SK-N-MC (cell line): ENCODE measurements around the gene HS3ST4.

Experiments
- EZH2 ChIP-seq: fragments of 200-600 bp; sonication (generic); IDR thresholded peaks from one replicate; pipeline ENCODE4 v1.6.1; 2017; ENCODE audit warnings: antibody characterized with exemption
- FOXP2 ChIP-seq: optimal IDR thresholded peaks from 2 replicates; pipeline ENCODE3; 2011; ENCODE audit warnings: mild to moderate bottlenecking, moderate library complexity; ENCODE audit not compliant: insufficient read depth; ENCODE audit errors: extremely low read length, control extremely low read depth
- POLR2AphosphoS5 ChIP-seq: IDR thresholded peaks from 2 replicates; pipeline ENCODE4 v1.6.1; 2012; ENCODE audit warnings: mild to moderate bottlenecking, low read depth, low read length, borderline replicate concordance

GRCh38 chr16:25978218-25978617 lies 286.5 kb downstream of the HS3ST4 start:
- TF ChIP-seq EZH2 (no peak), POLR2AphosphoS5 (no peak), FOXP2 (no peak)
